Measurements from ENCODE around the gene ALOX5. TPM values are rescaled to one million over a fixed set of nuclear protein-coding genes. Genes with fewer than 3 reads are reported as not detected.
"Not testable (repeated sequence)": the region's sequence is repeated elsewhere in the genome, so short reads cannot be mapped to it uniquely, and the experiment has no call there.

Gene ALOX5
- total and polyA plus RNA-seq, 2 experiments from 2014 or later = 3.7 to 5.4 TPM

DNA sequence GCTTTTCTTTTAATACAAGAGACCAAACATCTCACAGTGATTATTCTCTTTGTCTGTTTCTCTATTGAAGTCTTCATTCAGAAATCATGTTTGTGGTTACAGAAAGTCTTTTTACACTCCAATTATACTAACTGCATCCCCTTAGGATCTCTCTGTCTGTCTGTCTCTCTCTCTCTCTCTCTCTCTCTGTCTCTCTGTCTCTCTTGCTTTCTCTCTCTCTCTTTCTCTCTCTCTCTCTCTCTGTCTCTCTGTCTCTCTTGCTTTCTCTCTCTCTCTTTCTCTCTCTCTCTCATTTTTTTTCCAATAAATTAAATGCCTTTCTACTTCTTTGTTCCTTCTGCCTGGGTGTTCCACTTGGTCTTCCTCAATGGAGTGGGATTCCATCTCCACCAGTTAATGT lies 35.3 kb downstream of the ALOX5 start:
- H3K27ac ChIP-seq (ENCODE audit: low read depth); H3K4me3 ChIP-seq; H4K20me1 ChIP-seq (replicated peaks; ENCODE audit: insufficient read depth); H3K4me3 Mint-ChIP-seq; H3F3A ChIP-seq (replicated peaks; ENCODE audit: low read depth); ATAC-seq; H3K9me2 ChIP-seq (ENCODE audit: insufficient read depth); H3K27ac Mint-ChIP-seq; H3K36me3 ChIP-seq (ENCODE audit: insufficient read depth); H3K27me3 ChIP-seq (ENCODE audit: insufficient read depth); H3K4me2 ChIP-seq; H2AFZ ChIP-seq; H3K79me2 ChIP-seq (replicated peaks; ENCODE audit: insufficient read depth); H3K36me3 Mint-ChIP-seq (ENCODE audit: low read depth); DNase-seq (ENCODE audit: low spot score); H3K27me3 Mint-ChIP-seq (ENCODE audit: insufficient read depth, low read depth, poor library complexity): not testable (repeated sequence)
- H3K4me1 ChIP-seq (ENCODE audit: insufficient read depth) = peaks cover 20% of the 10 kb centered on the region
- H3K9me3 Mint-ChIP-seq = peaks cover 11% of the 10 kb centered on the region
- H3K4me1 Mint-ChIP-seq = peaks cover 38% of the 10 kb centered on the region

DNA sequence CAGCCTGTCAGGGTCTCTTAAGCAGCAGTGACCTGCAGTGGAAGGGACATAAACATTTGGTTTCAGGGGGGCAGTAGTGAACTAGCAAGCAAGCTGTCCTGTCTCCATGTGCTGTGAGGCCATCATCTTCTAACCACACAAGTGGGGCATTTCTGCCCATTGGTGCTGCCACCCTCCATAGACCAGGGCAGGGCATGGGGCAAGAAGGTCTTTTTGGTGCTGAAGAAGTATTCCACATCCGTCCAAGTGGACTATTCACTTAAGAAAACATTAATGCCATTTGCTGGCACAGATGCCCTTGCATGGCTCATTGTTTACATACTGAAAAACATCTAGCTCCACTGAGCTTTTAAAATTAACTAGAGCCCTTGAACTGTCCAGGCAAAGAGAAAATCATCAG lies 35.8 kb downstream of the ALOX5 start:
- no peaks in the 10 kb centered on the region for H3K79me2 ChIP-seq (replicated peaks; ENCODE audit: insufficient read depth)
- DNase-seq (ENCODE audit: low spot score) (no peak), ATAC-seq (no peak)
- Mint-ChIP-seq H3K36me3 (ENCODE audit: low read depth) (peaks cover 3% of the 10 kb centered on the region; the same call in 1 of the 3 replicates), H3K27me3 (ENCODE audit: insufficient read depth, low read depth, poor library complexity) (peaks cover 2% of the 10 kb centered on the region), H3K4me1 (peaks cover 38% of the 10 kb centered on the region), H3K27ac (no peak overlapping the region), H3K4me3 (no peak overlapping the region), H3K9me3 (peaks cover 14% of the 10 kb centered on the region)
- H3K9me2 ChIP-seq (ENCODE audit: insufficient read depth) = peaks cover 3% of the 10 kb centered on the region
- no peak overlapping the region for H3K4me3 ChIP-seq
- no peaks in the 10 kb centered on the region for H4K20me1 ChIP-seq (replicated peaks; ENCODE audit: insufficient read depth)
- no peak overlapping the region; the same call in 1 of the 2 replicates for H3K4me2 ChIP-seq
- peaks cover 20% of the 10 kb centered on the region for H3K4me1 ChIP-seq (ENCODE audit: insufficient read depth)
- no peaks in the 10 kb centered on the region for H3K27me3 ChIP-seq (ENCODE audit: insufficient read depth)
- no peaks in the 10 kb centered on the region for H3K36me3 ChIP-seq (ENCODE audit: insufficient read depth)
- no peak overlapping the region for H2AFZ ChIP-seq
- no peak overlapping the region for H3K27ac ChIP-seq (ENCODE audit: low read depth)
- no peaks in the 10 kb centered on the region for H3F3A ChIP-seq (replicated peaks; ENCODE audit: low read depth)
- TF ChIP-seq POLR2AphosphoS5 (IDR thresholded peaks at IDR 0.05; ENCODE audit: low read depth) (no peak), EZH2phosphoT487 (IDR thresholded peaks at IDR 0.05; ENCODE audit: unreplicated experiment) (no peak), CREB1 (CRISPR knock-in tag; IDR thresholded peaks at IDR 0.05; ENCODE audit: low read depth) (no peak), ETS1 (IDR thresholded peaks at IDR 0.05) (no peak), CTCF (conservative IDR thresholded peaks at IDR 0.05; ENCODE audit: low read depth in 2 of 2) (no peak), EZH2 (IDR thresholded peaks at IDR 0.05; ENCODE audit: low read depth, unreplicated experiment) (no peak), NANOG (IDR thresholded peaks at IDR 0.05; ENCODE audit: borderline replicate concordance) (no peak), ZNF114 (CRISPR knock-in tag; IDR thresholded peaks at IDR 0.05) (no peak), STAT1 (IDR thresholded peaks at IDR 0.05; ENCODE audit: unreplicated experiment) (no peak), ZNF331 (CRISPR knock-in tag; IDR thresholded peaks at IDR 0.05; ENCODE audit: low read depth) (no peak), JUNB (IDR thresholded peaks at IDR 0.05; ENCODE audit: unreplicated experiment) (no peak)
- TF ChIP-seq, protein P1, sequence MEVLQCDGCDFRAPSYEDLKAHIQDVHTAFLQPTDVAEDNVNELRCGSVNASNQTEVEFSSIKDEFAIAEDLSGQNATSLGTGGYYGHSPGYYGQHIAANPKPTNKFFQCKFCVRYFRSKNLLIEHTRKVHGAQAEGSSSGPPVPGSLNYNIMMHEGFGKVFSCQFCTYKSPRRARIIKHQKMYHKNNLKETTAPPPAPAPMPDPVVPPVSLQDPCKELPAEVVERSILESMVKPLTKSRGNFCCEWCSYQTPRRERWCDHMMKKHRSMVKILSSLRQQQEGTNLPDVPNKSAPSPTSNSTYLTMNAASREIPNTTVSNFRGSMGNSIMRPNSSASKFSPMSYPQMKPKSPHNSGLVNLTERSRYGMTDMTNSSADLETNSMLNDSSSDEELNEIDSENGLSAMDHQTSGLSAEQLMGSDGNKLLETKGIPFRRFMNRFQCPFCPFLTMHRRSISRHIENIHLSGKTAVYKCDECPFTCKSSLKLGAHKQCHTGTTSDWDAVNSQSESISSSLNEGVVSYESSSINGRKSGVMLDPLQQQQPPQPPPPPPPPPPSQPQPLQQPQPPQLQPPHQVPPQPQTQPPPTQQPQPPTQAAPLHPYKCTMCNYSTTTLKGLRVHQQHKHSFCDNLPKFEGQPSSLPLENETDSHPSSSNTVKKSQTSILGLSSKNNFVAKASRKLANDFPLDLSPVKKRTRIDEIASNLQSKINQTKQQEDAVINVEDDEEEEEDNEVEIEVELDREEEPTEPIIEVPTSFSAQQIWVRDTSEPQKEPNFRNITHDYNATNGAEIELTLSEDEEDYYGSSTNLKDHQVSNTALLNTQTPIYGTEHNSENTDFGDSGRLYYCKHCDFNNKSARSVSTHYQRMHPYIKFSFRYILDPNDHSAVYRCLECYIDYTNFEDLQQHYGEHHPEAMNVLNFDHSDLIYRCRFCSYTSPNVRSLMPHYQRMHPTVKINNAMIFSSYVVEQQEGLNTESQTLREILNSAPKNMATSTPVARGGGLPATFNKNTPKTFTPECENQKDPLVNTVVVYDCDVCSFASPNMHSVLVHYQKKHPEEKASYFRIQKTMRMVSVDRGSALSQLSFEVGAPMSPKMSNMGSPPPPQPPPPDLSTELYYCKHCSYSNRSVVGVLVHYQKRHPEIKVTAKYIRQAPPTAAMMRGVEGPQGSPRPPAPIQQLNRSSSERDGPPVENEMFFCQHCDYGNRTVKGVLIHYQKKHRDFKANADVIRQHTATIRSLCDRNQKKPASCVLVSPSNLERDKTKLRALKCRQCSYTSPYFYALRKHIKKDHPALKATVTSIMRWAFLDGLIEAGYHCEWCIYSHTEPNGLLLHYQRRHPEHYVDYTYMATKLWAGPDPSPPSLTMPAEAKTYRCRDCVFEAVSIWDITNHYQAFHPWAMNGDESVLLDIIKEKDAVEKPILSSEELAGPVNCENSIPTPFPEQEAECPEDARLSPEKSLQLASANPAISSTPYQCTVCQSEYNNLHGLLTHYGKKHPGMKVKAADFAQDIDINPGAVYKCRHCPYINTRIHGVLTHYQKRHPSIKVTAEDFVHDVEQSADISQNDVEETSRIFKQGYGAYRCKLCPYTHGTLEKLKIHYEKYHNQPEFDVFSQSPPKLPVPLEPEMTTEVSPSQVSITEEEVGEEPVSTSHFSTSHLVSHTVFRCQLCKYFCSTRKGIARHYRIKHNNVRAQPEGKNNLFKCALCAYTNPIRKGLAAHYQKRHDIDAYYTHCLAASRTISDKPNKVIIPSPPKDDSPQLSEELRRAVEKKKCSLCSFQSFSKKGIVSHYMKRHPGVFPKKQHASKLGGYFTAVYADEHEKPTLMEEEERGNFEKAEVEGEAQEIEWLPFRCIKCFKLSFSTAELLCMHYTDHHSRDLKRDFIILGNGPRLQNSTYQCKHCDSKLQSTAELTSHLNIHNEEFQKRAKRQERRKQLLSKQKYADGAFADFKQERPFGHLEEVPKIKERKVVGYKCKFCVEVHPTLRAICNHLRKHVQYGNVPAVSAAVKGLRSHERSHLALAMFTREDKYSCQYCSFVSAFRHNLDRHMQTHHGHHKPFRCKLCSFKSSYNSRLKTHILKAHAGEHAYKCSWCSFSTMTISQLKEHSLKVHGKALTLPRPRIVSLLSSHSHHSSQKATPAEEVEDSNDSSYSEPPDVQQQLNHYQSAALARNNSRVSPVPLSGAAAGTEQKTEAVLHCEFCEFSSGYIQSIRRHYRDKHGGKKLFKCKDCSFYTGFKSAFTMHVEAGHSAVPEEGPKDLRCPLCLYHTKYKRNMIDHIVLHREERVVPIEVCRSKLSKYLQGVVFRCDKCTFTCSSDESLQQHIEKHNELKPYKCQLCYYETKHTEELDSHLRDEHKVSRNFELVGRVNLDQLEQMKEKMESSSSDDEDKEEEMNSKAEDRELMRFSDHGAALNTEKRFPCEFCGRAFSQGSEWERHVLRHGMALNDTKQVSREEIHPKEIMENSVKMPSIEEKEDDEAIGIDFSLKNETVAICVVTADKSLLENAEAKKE (CRISPR knock-in tag; IDR thresholded peaks at IDR 0.05) = no peak

Data from GM23338 (cell line).